Caki2 (cell line): ENCODE data around the gene PIWIL4. TPM values are rescaled to one million over a fixed set of nuclear protein-coding genes. Genes with fewer than 3 reads are reported as not detected.

Experiments used
- DNase-seq: peaks from one replicate; pipeline ENCODE4 v3.0.0-alpha.2; 2015; ENCODE audit warnings: low read depth
- in situ Hi-C: cut with HindIII; loops from 2 replicates; pipeline ENCODE4 v1.10.0; 2016; ENCODE audit warnings: low sequenced_read_pairs, low pct_unique_long_range_greater_than_20kb, mixed read lengths
- total RNA-seq: library from RNA; depleted of rRNA; stranded (reverse); fragments of >200 nt; shearing (Covaris generic); gene quantifications from 2 replicates; pipeline ENCODE4 v1.2.3, GENCODE V29; 2014; ENCODE audit warnings: low replicate concordance

The PIWIL4 gene
- total RNA-seq, 1 experiment from 2014 or later, result 0.95 TPM

DNA sequence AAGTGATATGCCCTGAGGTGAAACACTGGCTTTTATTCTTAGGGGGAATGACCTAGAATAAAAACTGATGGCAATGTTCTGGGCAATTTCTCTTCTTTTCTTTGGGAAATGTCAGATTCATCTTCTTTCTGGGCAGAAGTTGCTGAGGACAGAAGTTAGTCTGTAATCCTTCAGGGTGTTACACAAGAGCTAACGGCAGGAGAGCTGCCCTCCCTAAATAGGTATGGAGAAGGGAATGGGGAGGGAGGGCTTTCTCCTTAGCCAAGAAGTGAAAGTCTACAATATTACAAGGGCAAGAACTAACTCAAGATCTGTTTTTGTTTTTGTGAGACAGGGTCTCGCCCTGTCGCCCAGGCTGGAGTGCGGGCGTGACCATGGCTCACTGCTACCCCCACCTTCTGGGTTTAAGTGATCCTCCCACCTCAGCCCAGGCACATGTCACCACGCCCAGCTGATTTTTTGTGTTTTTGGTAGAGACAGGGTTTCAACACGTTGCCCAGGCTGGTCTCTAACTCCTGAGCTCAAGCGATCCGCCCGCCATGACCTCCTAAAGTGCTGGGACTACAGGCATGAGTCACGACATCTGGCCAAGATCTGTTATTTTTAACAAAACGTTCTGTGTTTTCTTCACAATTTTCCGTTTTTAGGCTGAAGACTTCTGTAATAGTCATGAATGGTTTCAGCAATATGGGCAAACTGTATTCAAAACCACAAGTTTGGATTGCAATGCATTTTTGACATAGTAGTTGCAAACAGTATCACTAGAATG is 7.2 kb downstream of the PIWIL4 start:
- no peak for DNase-seq
- in situ Hi-C loops, result no loop called here

DNA sequence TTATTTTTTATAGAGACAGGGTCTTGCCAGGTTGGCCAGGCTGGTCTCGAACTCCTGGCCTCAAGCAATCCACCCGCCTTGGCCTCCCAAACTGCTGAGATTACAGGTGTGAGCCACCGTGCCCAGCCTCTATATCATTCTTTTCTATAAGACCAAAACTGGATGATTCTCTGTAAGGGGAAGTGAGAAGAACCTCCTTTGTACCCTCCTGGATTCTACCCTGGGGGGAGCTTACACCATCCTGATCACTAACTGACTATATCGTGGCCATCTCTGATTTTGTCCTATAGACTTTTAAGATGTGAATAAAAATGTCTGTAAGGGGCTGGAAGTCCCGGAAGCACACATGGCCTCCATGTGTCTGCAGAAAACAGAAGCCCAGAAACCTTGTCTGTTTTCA is 9.1 kb downstream of the PIWIL4 start:
- DNase-seq, result no peak
- in situ Hi-C loops, result no loop called here

DNA sequence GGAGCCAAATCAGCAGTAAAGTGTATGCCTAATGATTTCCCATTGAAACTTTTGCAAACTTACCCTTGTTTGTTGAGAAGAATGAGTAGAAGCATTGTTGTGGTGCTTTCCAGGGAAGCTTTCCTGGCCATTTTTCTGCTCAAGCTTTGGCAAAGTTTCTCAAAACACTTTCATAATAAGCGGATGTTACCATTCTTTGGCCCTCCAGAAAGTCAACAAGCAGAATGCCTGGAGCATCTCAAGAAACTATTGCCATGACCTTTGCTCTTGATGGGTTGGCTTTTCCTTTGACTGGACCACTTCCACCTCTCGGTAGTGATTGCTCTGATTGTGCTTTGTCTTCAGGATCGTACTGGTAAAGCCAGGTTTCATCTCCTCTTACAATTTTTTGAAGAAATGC is 10.7 kb downstream of the PIWIL4 start:
- DNase-seq, result no peak
- in situ Hi-C loops, result no loop called here

DNA sequence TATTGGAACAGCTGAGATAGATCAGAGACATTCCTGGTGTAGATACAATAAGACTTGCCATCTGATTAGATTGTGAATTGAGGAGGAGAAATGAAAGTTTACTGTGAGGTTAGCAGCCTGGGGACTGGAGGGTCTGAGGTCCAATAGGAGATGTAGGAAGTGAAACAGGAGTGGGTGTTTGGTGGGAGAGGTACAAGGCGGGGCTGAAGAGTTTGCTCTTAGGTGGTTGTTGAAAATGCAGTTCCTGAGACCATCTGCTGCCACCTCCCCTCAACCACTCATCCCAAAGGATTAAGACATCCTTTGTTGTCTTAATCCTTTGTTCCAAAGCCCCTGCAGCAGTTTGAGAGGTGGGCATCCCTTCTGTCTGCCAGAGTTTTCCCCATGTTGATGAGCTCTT is 14.8 kb downstream of the PIWIL4 start:
- no peak for DNase-seq
- in situ Hi-C loops, result no loop called here

DNA sequence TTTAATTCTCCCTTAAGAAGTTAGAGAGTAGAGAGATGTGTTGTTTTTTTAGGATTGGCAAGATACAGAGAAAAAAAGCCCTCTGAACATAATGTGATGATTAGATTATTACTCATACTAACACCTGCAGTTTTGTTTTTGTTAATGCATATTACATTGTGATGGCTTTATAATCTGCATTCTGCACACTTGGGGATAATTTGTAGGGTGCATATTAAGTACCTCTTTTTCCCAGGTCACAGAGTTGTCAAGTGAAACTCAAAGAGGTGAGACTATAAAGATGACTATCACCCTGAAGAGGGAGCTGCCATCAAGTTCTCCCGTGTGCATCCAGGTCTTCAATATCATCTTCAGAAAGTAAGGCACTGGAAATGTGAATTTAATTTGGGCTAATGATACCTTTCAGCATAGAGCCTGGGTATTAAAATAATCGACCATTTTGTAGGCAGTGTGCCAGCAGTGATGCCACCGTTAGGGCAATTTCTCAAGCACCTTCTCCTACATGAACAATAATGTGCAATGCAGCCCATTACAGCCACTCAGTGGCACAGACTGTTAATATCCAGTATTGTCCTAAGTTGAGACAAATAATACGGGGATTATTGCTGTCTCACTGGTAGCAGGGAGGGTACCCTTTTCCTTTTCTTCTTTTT is 16.2 kb downstream of the PIWIL4 start:
- DNase-seq, result no peak
- in situ Hi-C loops, result no loop called here

DNA sequence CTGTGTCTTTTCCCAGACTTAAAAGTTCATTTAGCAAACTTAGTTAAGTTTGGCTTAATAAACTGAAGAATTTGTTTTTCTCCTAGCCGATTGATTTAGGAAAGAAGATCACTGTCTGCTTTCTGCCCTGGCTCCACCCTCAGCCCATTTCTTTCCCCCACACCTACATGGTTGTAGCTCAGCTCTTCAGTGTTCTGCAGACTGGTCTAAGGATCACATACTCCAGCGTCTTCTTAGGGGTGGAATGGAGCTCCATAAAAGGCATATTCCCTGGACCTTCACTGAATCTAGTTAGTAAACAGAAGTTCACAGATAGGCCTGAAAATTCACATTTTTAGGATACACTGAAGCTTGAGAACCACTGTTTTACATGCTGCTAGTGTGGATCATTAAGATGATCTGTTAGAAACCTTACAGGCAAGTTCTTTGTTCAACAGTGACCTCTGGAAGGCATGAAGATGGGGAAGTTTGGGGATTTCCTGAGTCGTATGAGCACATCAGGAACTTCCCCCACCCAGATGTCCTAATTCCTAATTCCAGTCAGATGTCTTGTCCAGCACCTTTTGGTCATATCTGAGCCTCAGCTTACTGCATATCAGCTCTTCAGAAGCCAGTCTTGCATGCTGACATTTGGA is 16.8 kb downstream of the PIWIL4 start:
- DNase-seq, result no peak
- in situ Hi-C loops, result no loop called here

DNA sequence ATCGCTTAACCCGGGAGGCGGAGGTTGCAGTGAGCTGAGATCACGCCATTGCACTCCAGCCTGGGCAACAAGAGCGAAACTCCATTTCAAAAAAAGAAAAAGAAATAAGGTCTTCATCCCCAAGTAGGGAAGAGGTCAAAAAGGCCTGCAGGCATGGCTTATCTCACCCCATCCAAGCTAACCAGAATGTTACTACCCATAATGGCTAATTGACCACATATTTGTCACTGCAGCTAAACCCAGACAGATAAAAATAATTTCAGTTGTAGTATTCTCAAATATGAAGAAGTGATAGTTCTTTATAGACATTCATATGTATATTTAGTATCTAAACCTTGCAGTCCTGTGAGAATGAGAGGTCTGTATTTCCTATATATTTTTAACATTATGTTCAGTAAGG is 17.8 kb downstream of the PIWIL4 start:
- DNase-seq, result no peak
- in situ Hi-C loops, result no loop called here

DNA sequence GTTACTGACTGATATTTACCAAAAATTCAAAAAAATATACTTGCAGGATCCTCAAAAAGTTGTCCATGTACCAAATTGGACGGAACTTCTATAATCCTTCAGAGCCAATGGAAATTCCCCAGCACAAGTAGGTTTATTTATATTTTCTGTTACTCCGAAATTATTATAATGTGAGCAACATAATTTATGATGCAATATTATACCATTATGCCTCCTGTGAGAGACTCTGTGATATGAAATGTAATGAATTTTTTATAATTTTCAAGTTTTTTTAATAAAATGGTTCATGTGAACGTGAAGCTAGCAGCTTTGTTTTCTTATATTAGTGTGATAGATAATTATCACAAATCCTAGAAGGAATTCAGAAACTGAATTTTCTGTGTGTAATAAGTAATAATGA is 18.2 kb downstream of the PIWIL4 start:
- in situ Hi-C loops, result no loop called here
- DNase-seq, result no peak

DNA sequence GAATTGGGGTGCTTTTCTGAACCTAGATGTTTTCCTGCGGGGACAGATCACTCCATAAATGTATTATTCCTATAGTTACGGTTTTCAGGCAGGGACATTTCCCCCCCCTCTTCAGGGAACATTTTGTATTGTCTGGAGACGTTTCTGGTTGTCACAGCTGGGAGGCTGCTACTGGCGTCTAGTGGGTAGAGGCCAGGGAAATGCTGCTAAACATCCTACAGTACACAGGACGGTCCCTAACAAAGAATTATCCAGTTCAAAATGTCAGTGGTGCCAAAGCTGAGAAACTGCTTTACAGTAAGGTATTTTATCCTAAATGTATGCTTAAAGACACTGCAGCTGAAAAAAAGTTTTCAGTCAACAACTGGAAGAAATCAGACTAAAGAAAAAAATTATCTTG is 19.4 kb downstream of the PIWIL4 start:
- in situ Hi-C loops, result no loop called here

DNA sequence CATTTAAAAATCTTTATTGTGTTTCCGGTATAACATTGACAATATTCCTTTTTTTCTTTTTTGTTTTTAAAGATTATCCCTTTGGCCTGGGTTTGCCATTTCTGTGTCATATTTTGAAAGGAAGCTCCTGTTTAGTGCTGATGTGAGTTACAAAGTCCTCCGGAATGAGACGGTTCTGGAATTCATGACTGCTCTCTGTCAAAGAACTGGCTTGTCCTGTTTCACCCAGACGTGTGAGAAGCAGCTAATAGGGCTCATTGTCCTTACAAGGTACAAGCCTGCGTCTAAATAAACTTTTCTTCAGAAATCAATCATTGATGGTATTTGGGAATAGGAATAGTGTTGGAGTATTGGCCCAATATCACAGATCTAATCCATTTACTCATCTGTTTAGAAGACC is 19.8 kb downstream of the PIWIL4 start:
- in situ Hi-C loops, result no loop called here
- no peak for DNase-seq

More for the DNA sequence above, 19.4 kb downstream of the PIWIL4 start:
- no peak for DNase-seq

DNA sequence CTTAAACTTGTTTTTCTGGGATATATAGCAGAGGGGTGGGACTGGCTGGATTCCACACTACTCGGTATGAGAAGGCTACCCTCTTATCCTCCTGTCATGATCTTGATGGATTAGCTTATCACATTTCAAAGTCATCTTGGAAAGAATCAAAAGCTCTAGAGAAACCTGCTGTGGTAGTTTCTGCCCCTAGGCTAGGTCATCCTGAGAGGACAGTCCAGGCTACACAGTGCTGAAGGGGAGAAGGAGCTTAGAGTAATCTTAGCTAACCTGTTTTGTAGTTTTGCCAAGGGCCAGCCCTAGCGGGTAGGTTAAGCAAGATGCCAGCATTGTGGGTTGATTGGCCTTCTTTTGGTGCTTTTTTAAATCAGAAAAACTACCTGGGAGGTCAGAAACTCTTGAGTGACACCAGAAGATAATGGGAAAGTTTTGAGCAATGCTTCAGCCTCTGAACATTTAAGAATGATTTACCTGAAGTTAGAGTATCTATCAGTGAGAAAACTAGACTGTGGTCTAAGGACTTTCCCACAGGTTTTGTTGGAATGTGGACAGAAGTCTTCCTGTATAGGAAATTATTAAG is 21.3 kb downstream of the PIWIL4 start:
- in situ Hi-C loops, result no loop called here
- DNase-seq, result no peak

DNA sequence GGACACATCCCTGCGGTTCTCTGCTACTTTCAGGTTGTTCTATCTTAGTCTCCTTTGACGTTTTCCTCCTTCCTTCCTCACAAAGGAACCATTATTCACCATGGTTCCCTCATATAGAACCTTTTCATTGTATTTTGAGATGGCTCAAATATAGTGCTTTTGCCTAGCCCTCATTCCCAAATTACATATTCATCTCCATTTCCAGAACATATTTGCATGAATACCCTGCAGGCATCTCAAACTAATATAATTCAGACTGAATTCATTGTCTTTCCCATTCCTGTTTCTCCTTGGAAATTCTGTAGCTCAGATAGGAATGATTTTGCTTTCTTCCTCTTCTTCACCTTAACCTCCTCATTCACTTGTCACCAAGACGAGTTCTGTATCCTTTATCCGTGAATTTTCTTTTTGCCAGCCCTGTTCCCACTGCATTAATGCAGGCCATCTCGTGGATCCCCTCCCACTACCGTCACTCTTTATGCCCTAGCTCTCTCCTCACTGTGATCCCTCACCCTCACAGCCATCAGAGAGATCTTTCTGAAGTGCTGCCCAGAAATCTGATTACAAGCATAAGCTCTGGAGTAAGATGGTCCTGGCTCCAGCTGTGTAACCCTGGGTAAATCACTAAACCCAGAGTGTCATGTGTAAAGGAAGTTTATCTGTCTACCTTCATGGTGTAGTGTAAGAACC is 23.3 kb downstream of the PIWIL4 start:
- DNase-seq, result no peak
- in situ Hi-C loops, result no loop called here

DNA sequence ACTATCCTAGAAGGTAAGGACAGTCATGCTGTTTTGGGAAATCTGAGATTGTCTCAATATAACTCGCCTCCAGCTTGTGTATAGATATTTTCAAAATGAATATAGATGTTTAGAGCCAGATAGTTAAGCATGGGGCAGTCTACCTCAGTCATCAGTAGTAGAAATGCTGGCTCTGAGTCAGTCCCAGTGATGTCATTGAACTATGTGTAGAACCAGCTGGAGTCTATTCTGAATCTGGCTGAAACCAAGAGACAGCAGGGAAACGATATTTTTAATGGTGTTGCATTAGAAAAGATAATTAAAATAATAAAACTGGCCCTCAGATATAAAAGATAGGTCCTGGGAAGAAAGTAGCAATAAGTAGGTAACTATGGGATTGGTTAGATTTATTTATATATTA is 25.9 kb downstream of the PIWIL4 start:
- DNase-seq, result no peak
- in situ Hi-C loops, result no loop called here

DNA sequence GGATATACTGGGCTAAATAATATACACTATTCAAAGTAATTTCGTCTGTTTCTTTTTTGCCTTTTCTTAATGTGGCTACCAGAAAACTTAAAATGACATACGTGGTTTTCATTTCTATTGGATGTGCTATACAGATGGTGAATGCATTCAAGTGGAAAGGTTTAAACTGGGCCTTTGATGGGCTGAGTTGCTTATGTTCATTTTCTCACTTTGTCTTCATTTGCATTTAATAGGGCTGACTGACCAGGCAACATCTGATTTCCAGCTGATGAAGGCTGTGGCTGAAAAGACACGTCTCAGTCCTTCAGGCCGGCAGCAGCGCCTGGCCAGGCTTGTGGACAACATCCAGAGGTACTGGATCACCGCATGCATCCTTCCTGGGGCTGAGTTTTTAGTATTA is 27.9 kb downstream of the PIWIL4 start:
- in situ Hi-C loops, result no loop called here
- no peak for DNase-seq

DNA sequence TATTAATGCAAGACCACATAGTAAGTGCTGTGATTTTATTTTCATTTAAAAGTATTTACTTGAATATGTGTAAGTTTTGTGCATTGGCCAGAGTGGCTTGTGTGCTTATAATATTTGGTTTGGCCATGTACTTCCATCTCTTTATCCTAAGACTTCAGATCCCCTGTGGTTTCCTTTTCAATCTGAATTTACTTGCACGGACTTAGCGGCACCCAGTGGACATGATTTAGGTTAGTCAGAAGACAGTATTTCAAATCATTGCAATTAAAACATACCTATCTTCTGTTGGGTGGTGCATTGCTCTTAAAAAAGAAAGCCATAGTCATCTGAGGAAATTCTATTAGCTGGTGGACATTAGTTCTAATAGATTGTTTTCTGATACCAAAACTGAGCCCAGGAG is 30.7 kb downstream of the PIWIL4 start:
- in situ Hi-C loops, result no loop called here
- no peak for DNase-seq

DNA sequence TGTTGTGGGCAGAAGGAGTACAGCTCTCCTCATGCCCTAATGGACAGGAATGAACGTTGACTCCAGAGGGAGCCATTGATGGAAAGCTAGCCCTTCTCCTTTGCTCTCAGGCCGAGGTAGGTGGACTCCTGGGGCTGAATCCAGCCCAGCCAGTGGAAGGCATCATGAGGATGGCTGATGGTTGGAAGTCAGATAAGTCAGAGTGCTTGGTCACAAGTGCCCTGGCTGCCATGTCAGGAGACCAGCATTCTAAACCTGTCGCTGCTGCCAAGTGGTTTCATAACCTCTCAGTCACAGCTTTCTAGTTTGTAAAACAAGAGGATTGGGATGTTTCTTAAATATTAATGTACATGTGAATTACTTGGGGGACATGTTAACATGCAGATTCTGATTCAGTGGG is 32.3 kb downstream of the PIWIL4 start:
- DNase-seq, result no peak
- in situ Hi-C loops, result no loop called here

DNA sequence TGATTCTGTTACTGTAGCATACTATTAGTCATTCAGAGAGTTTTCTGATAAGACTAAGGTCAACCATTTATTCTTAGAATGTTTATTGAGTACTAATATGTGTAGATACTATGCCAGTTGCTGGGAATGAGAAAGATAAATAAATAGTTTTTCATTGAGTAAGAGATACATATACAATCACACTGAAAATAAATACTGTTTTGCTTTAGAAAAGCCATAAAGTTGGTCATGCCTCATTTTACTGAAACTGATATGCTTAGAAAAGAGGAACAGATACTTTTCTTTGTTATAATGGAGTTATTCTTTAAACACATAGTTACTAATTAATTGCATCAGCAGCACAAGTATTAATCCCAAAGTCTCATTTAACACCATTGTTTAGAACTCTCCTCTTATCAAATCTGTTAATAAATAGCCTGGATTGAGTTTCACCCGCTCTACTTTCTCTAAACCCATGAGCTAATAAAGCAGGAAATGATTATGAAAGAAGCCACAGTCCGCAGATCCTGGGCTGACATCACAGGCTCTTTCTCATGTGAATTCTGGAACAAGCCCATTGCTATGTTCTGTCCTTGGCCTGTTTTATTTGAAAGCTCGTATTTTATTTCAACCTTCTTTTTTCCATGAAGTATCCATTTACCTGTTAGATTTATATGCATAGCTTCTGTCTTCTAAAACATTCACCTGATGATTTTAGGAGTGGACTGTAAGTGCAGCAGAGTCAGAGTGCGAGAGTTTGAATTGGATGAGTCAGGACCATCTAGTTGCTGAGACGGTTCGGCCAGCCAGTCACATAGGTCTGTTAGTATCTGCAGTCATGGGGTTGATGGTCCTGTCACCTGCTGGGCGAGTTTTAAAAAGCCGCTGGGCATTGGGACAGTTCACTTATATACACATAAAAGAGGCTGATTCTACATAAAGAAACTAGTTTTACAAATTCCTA is 35.5 kb downstream of the PIWIL4 start:
- in situ Hi-C loops, result no loop called here
- peak; percentile 94 for DNase-seq

DNA sequence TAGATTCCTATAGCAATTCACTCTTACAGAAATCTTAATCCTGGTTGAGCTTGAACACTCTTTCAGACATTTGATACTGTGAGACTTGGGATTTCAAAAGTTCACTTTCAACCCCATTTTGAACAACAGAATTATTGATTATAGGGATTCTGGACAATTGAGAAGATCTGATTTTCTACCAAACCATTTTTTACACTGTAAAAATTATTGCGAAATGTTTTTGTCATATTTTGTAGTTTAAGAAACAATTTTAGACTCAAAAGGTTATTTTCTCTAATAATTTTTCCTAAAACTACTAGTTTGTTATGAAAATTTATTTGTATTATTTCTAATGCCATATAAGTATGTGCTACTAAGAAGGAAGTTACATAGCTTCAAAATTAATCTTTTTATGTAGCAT is 36.4 kb downstream of the PIWIL4 start:
- in situ Hi-C loops, result no loop called here
- DNase-seq, result no peak
